Measurements from ENCODE around the gene DDRGK1. TPM values are rescaled to one million over a fixed set of nuclear protein-coding genes. Genes with fewer than 3 reads are reported as not detected.
"Not testable (repeated sequence)": the region's sequence is repeated elsewhere in the genome, so short reads cannot be mapped to it uniquely, and the experiment has no call there.

DDRGK1 gene
- polyA plus RNA-seq, 2 of the 4 experiments (the other 2 are of a cell fraction): 87.4 to 120 TPM

DNA sequence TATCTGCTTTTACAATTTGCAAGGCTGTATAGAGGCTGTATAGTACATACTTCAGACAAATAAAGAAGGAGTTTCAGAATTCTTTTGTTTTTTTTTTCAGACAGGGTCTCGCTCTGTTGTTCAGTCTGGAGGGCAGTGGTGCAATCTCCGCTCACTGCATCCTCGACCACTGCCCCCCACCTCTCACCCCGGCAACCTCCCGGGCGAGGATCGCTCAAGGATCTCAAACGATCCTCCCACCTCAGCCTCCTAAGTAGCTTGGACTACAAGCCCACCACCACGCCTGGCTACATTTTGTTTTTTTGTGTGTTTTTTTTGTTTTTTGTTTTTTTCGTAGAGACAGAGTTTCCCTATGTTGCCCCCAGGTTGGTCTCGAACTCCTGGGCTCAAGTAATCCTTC is 46.7 kb downstream of the DDRGK1 start:
- H3K4me2 ChIP-seq: peak overlapping the region; percentile 99
- ChIA-PET CTCF (interaction anchor here (1.1 to 3.7 kb wide), 3 partner anchors 43 to 159 kb away, joined by 3 to 15 read pairs (median 4); no protein-coding TSS in a partner anchor), POLR2A (no interaction called here)
- no peak for TF ChIP-seq ZFP36 (IDR thresholded peaks at IDR 0.05; ENCODE audit: borderline replicate concordance, partially characterized antibody)
- TF ChIP-seq TP53 (CRISPR knock-in tag; IDR thresholded peaks at IDR 0.05): no peak
- no peak for TF ChIP-seq POLR2AphosphoS2 (conservative IDR thresholded peaks at IDR 0.05; ENCODE audit: low read length)
- no peak for TF ChIP-seq MAZ (IDR thresholded peaks at IDR 0.05; ENCODE audit: borderline replicate concordance, low read depth, low read length)
- no peak for TF ChIP-seq SMC3 (IDR thresholded peaks at IDR 0.05)
- no peak for TF ChIP-seq NFE2L2 (conservative IDR thresholded peaks at IDR 0.05; ENCODE audit: low read length)
- no peak for TF ChIP-seq CBX8 (IDR thresholded peaks at IDR 0.05)
- no peak for TF ChIP-seq ESRRA (IDR thresholded peaks at IDR 0.05; ENCODE audit: borderline replicate concordance, low read length)
- TF ChIP-seq, protein P1, sequence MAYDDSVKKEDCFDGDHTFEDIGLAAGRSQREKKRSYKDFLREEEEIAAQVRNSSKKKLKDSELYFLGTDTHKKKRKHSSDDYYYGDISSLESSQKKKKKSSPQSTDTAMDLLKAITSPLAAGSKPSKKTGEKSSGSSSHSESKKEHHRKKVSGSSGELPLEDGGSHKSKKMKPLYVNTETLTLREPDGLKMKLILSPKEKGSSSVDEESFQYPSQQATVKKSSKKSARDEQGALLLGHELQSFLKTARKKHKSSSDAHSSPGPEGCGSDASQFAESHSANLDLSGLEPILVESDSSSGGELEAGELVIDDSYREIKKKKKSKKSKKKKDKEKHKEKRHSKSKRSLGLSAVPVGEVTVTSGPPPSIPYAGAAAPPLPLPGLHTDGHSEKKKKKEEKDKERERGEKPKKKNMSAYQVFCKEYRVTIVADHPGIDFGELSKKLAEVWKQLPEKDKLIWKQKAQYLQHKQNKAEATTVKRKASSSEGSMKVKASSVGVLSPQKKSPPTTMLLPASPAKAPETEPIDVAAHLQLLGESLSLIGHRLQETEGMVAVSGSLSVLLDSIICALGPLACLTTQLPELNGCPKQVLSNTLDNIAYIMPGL (CRISPR knock-in tag; IDR thresholded peaks at IDR 0.05; ENCODE audit: borderline replicate concordance): no peak
- TF ChIP-seq CEBPB (IDR thresholded peaks at IDR 0.05): no peak
- no peak for TF ChIP-seq EHMT2 (IDR thresholded peaks at IDR 0.05; ENCODE audit: low read depth)
- TF ChIP-seq FOSL2 (IDR thresholded peaks at IDR 0.05): no peak
- TF ChIP-seq FOSL2 (CRISPR knock-in tag; IDR thresholded peaks at IDR 0.05): no peak
- no peak for TF ChIP-seq PHF8 (IDR thresholded peaks at IDR 0.05; ENCODE audit: borderline replicate concordance, low read depth)
- TF ChIP-seq JUN (IDR thresholded peaks at IDR 0.05): no peak
- no peak for TF ChIP-seq JUNB (IDR thresholded peaks at IDR 0.05)
- TF ChIP-seq GATA3 (IDR thresholded peaks at IDR 0.05; ENCODE audit: borderline replicate concordance): no peak
- TF ChIP-seq, protein P2, sequence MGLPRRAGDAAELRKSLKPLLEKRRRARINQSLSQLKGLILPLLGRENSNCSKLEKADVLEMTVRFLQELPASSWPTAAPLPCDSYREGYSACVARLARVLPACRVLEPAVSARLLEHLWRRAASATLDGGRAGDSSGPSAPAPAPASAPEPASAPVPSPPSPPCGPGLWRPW (IDR thresholded peaks at IDR 0.05): no peak
- no peak for TF ChIP-seq HOXA7 (CRISPR knock-in tag; IDR thresholded peaks at IDR 0.05)
- H3K4me3 ChIP-seq: peak overlapping the region; percentile 69; the same call in 2 of the 3 replicates
- ATAC-seq (no peak), DNase-seq (ENCODE audit: low read depth in 1 of 2, low spot score in 1 of 2) (no peak), FAIRE-seq (no peak)
- WGBS (ENCODE audit: missing lambda C conversion rate): 85% methylated on average over 11 of the region's 11 CpGs
- H3K4me1 ChIP-seq: peaks cover 19% of the 10 kb centered on the region; the same call in 2 of the 3 replicates
- H3K9me3 ChIP-seq: no peaks in the 10 kb centered on the region
- H3K27ac ChIP-seq: no peak overlapping the region; a peak in 1 of 6 replicates

DNA sequence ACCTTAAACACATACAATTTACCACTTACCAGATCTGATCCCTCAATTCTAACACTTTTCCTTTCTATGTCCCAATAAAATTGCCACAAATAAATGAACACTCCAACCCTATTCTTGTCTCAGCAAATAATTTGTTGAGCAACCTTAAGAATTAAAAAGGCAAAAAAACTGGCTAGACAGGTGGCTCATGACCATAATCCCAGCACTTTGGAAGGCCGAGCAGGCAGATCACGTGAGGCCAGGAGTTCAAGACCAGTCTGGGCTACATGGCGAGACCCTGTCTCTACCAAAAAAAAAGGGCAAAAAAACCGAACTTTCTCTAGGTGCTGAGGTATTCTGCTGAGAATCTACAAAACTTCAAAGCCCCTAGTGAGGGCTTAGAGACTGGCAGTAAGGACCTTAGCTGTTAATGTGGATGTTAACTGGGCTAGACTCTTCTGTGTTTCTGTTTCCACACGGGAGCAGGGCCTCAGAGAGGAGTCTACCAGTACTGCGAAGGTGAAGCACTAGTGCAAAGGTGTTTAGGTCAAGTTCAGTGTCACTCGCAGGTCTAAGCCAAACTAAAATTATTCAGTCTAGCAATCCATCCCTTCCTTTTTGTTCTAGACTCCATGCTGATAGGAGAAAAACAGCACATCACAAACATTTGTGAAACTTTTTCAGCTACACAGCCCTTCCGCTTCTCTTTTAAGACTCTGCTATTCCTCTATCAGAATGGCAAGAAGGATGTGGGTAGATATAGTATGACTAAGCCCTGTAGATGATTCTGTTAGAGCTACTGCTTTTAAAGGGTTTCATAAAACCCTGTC is 47.5 kb downstream of the DDRGK1 start:
- POLR2A ChIA-PET: no interaction called here
- Histone ChIP-seq H3K4me1 (peaks cover 19% of the 10 kb centered on the region; the same call in 2 of the 3 replicates), H3K4me3 (no peak overlapping the region), H3K9me3 (no peaks in the 10 kb centered on the region), H3K4me2 (peak overlapping the region; percentile 99), H3K27ac (no peak overlapping the region)
- 83% methylated on average over 8 of the region's 8 CpGs for WGBS (ENCODE audit: missing lambda C conversion rate)
- FAIRE-seq (no peak), ATAC-seq (no peak), DNase-seq (ENCODE audit: low read depth in 1 of 2, low spot score in 1 of 2) (no peak)
- CTCF ChIA-PET: interaction anchor here (0.6 to 3.7 kb wide), 6 partner anchors 9 to 160 kb away, joined by 3 to 15 read pairs (median 4); no protein-coding TSS in a partner anchor
- TF ChIP-seq NFE2L2 (conservative IDR thresholded peaks at IDR 0.05; ENCODE audit: low read length) (no peak), POLR2AphosphoS2 (conservative IDR thresholded peaks at IDR 0.05; ENCODE audit: low read length) (no peak), NPAS2 (CRISPR knock-in tag; IDR thresholded peaks at IDR 0.05; ENCODE audit: borderline replicate concordance) (no peak), ZNF302 (CRISPR knock-in tag; IDR thresholded peaks at IDR 0.05) (no peak), HDAC2 (IDR thresholded peaks at IDR 0.05) (no peak), SREBF2 (IDR thresholded peaks at IDR 0.05) (no peak), KDM5A (IDR thresholded peaks at IDR 0.05) (no peak)

DNA sequence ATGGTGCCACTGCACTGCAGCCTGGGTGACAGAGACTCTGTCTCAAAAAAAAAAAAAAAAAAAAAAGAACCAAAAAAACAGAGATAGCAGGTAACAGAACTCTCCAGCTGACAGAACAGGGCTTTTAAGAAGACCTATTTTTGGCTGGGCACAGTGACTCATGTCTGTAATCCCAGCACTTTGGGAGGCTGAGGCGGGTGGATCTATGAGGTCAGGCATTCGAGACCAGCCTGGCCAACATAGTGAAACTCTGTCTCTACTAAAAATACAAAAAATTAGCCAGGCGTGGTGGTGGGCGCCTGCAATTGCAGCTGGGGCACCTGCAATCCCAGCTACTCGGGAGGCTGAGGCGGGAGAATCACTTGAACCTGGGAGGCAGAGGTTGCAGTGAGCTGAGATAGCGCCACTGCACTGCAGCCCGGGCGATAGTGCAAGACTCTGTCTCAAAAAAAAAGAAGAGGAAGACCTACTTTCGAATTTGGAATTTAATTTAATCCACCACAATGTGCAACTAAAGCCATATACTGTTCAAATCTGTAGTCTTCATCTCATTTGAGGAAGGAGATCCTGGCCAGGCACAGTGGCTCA is 52.3 kb downstream of the DDRGK1 start:
- POLR2A ChIA-PET; DNase-seq (ENCODE audit: low read depth in 1 of 2, low spot score in 1 of 2); H3K9me3 ChIP-seq; H3K4me2 ChIP-seq; H3K4me1 ChIP-seq; H3K27ac ChIP-seq; H3K4me3 ChIP-seq; FAIRE-seq: not testable (repeated sequence)
- CTCF ChIA-PET: interaction anchor here (1.4 to 2.2 kb wide), 3 partner anchors 8 to 165 kb away, joined by 4 to 8 read pairs (median 6); no protein-coding TSS in a partner anchor
- WGBS (ENCODE audit: missing lambda C conversion rate): 89% methylated on average over 10 of the region's 10 CpGs
- ATAC-seq: peak in 1 of 2 experiments; percentile 46; a peak in 2 of 6 replicates
